Natural killer cell (primary cell): ENCODE results near the gene MEIOC. TPM values are rescaled to one million over a fixed set of nuclear protein-coding genes. Genes with fewer than 3 reads are reported as not detected.

Source experiments
- ATAC-seq, 3 donors: fragments of 150-1000 bp in 2 of 3; fragments of 200-7000 bp in 1 of 3; cut with Tn5 transposase; 1 replicate in 1 of 3; 2 replicates in 2 of 3; pipeline ENCODE4 v1.10.0; 2021; ENCODE audit warnings: mild to moderate bottlenecking in 2 of 3, moderate library complexity in 2 of 3
- DNase-seq, 2 donors: peaks; one replicate each; pipeline versions ENCODE4 v3.0.0 to v3.0.0-alpha.2; 2013 to 2021; ENCODE audit warnings: mixed read lengths in 1 of 2
- H3K27ac ChIP-seq: one replicate; pipeline ENCODE4 v1.5.1; 2013; ENCODE audit warnings: mild to moderate bottlenecking, low read length
- H3K27me3 ChIP-seq: one replicate; pipeline ENCODE4 v1.6.1; 2013; ENCODE audit warnings: low read length; ENCODE audit not compliant: control insufficient read depth, insufficient read depth
- H3K36me3 ChIP-seq: one replicate; pipeline ENCODE4 v1.6.1; 2013; ENCODE audit warnings: low read length; ENCODE audit not compliant: control insufficient read depth, insufficient read depth
- H3K4me1 ChIP-seq: one replicate; pipeline ENCODE4 v1.6.1; 2013; ENCODE audit warnings: low read length; ENCODE audit not compliant: control insufficient read depth, insufficient read depth
- H3K4me3 ChIP-seq: one replicate; pipeline ENCODE4 v1.5.1; 2013; ENCODE audit warnings: low read length
- H3K9me3 ChIP-seq: one replicate; pipeline ENCODE4 v1.6.1; 2013; ENCODE audit warnings: low read length; ENCODE audit not compliant: control insufficient read depth, insufficient read depth
- H3K27ac Mint-ChIP-seq, 2 donors: one replicate each; pipeline ENCODE4 v1.8.0; 2022; ENCODE audit warnings: mild to moderate bottlenecking in 2 of 2, mixed read lengths in 2 of 2, moderate library complexity in 1 of 2
- H3K27me3 Mint-ChIP-seq, 2 donors: one replicate each; pipeline ENCODE4 v1.8.0; 2022; ENCODE audit warnings: low read depth in 2 of 2, mixed read lengths in 2 of 2
- H3K36me3 Mint-ChIP-seq: one replicate; pipeline ENCODE4 v1.8.0; 2022; ENCODE audit warnings: mixed read lengths
- H3K4me1 Mint-ChIP-seq, 2 donors: one replicate each; pipeline ENCODE4 v1.8.0; 2022; ENCODE audit warnings: mixed read lengths in 2 of 2
- H3K4me3 Mint-ChIP-seq: one replicate; pipeline ENCODE4 v1.8.0; 2022; ENCODE audit warnings: mild to moderate bottlenecking, moderate library complexity, mixed read lengths
- H3K9me3 Mint-ChIP-seq, 2 donors: one replicate each; pipeline ENCODE4 v1.8.0; 2022; ENCODE audit warnings: mixed read lengths in 2 of 2
- WGBS: methylation state at CpG from one replicate; pipeline ENCODE4 v1.1.7; 2013; ENCODE audit warnings: missing lambda C conversion rate; ENCODE audit not compliant: insufficient coverage; 5-methylcytosine and 5-hydroxymethylcytosine counted together
- intact Hi-C: fragments of 100-400 bp; cut with micrococcal nuclease; formaldehyde crosslinking; loops from one replicate; pipeline ENCODE4 v1.14.2; 2022
- total RNA-seq, 4 donors: library from RNA; stranded (reverse); fragments of 120-200 nt in 1 of 4; gene quantifications; one replicate each; pipeline versions ENCODE4 v1.2.3 to v1.2.4, GENCODE V29; 2013 to 2022
- TF ChIP-seq, protein P1 (sequence below): fragments of 200-600 bp; IDR thresholded peaks from one replicate; pipeline ENCODE4 v1.8.0; 2022; ENCODE audit warnings: antibody characterized with exemption

MEIOC gene
- total RNA-seq, 3 donors from 2014 or later (not counting 1 experiment from before 2014, with no cell fraction given), result not detected

- H3K27me3 ChIP-seq, result no peaks in the 10 kb centered on the region
- no peak overlapping the region for H3K27ac ChIP-seq
- H3K4me1 Mint-ChIP-seq, result no peaks in the 10 kb centered on the region
- H3K9me3 Mint-ChIP-seq, result no peaks in the 10 kb centered on the region
- H3K27ac Mint-ChIP-seq, result no peak overlapping the region
- no peak overlapping the region for H3K4me3 ChIP-seq
- no peaks in the 10 kb centered on the region for H3K27me3 Mint-ChIP-seq
- H3K36me3 ChIP-seq, result no peaks in the 10 kb centered on the region
- no peak overlapping the region for H3K4me3 Mint-ChIP-seq
- 100% methylated on average over 1 of the region's 1 CpG for WGBS
- ATAC-seq, result no peak
- no peaks in the 10 kb centered on the region for H3K9me3 ChIP-seq
- no peaks in the 10 kb centered on the region for H3K36me3 Mint-ChIP-seq
- intact Hi-C loops, result no loop called here
- no peaks in the 10 kb centered on the region for H3K4me1 ChIP-seq
- TF ChIP-seq, protein P1, sequence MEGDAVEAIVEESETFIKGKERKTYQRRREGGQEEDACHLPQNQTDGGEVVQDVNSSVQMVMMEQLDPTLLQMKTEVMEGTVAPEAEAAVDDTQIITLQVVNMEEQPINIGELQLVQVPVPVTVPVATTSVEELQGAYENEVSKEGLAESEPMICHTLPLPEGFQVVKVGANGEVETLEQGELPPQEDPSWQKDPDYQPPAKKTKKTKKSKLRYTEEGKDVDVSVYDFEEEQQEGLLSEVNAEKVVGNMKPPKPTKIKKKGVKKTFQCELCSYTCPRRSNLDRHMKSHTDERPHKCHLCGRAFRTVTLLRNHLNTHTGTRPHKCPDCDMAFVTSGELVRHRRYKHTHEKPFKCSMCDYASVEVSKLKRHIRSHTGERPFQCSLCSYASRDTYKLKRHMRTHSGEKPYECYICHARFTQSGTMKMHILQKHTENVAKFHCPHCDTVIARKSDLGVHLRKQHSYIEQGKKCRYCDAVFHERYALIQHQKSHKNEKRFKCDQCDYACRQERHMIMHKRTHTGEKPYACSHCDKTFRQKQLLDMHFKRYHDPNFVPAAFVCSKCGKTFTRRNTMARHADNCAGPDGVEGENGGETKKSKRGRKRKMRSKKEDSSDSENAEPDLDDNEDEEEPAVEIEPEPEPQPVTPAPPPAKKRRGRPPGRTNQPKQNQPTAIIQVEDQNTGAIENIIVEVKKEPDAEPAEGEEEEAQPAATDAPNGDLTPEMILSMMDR, result no peak
- no peak for DNase-seq
Measured at GRCh38 chr17:44719444-44719843, 63.2 kb downstream of the MEIOC start.

DNA sequence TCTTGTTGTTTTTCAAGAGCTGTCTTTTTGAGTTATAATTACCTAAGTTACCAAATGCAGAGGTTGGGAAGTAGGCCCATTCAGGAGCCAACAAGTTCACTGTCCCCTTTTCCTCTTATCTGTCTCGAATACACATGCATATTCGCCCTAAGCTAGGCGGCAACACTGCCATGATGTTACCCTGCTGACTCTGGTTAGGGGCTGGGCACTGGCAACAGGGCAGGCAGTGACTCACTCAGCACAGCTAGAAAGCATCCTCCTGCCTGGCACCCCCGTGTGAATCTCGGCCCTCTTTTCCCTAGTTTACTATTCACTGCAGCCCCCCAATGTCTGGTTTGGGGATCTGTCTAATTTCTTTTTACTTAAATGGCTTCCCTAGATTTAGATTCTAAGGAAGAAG is 66.0 kb downstream of the MEIOC start:
- intact Hi-C loops, result no loop called here
- Mint-ChIP-seq H3K36me3 (no peaks in the 10 kb centered on the region), H3K4me1 (no peaks in the 10 kb centered on the region), H3K9me3 (no peaks in the 10 kb centered on the region), H3K27me3 (no peaks in the 10 kb centered on the region), H3K27ac (no peak overlapping the region), H3K4me3 (no peak overlapping the region)
- ATAC-seq (no peak), DNase-seq (no peak)
- Histone ChIP-seq H3K9me3 (no peaks in the 10 kb centered on the region), H3K36me3 (no peaks in the 10 kb centered on the region), H3K27ac (no peak overlapping the region), H3K27me3 (no peaks in the 10 kb centered on the region), H3K4me3 (no peak overlapping the region), H3K4me1 (no peaks in the 10 kb centered on the region)
- WGBS, result 85% methylated on average over 5 of the region's 5 CpGs
- TF ChIP-seq, protein P1, result no peak

Other genes with a start within 250 kb of the MEIOC start
- gene GPATCH8, start 153.1 kb upstream of the MEIOC start, total RNA-seq, result 100 to 1,000 TPM; 104 to 111 (median 109) TPM
- under 1 TPM; 0.27 to 0.55 (median 0.33) TPM for gene FZD2, start 99.0 kb upstream of the MEIOC start, total RNA-seq
- 10 to 100 TPM; 20.2 to 26.9 (median 23.7) TPM for gene CCDC43, start 33.3 kb downstream of the MEIOC start, total RNA-seq
- gene DBF4B, start 52.2 kb downstream of the MEIOC start, total RNA-seq, result 1 to 10 TPM; 3.0 to 4.1 (median 4.1) TPM
- under 1 TPM; 0.18 to 0.28 (median 0.28) TPM for gene ADAM11, start 102.5 kb downstream of the MEIOC start, total RNA-seq
- under 1 TPM in 1 of 3 donors, not detected in 2; 0.16 TPM for gene GJC1, start 173.8 kb downstream of the MEIOC start, total RNA-seq
- gene HIGD1B, start 191.4 kb downstream of the MEIOC start, total RNA-seq, result not detected
- gene EFTUD2, start 243.0 kb downstream of the MEIOC start, total RNA-seq, result 100 to 1,000 TPM; 135 to 178 (median 164) TPM